ENCODE measurements around the gene TAS2R41. TPM values are rescaled to one million over a fixed set of nuclear protein-coding genes. Genes with fewer than 3 reads are reported as not detected.

Gene TAS2R41
- total RNA-seq, 1 experiment from 2014 or later, result not detected

GRCh38 chr7:143504215-143504936 is 26.7 kb downstream of the TAS2R41 start:
- H3K79me2 ChIP-seq (ENCODE audit: low read length), result no peaks in the 10 kb centered on the region
- no peaks in the 10 kb centered on the region for H3K4me1 ChIP-seq (ENCODE audit: insufficient read depth, low read length)
- no peak overlapping the region for H3K4me2 ChIP-seq (ENCODE audit: low read length)
- H3K9me3 ChIP-seq (ENCODE audit: low read length), result no peaks in the 10 kb centered on the region
- ChIA-PET POLR2A (ENCODE audit: unreplicated experiment) (no interaction called here), CTCF (interaction anchor here (0.7 kb wide), 1 partner anchor 10 kb away, joined by 4 read pairs; no protein-coding TSS in a partner anchor)
- no peaks in the 10 kb centered on the region for H3K9me2 ChIP-seq (replicated peaks; ENCODE audit: low read length)
- no peaks in the 10 kb centered on the region for H3K27me3 ChIP-seq (ENCODE audit: low read length)
- no peak for TF ChIP-seq EZH2phosphoT487 (IDR thresholded peaks at IDR 0.05; ENCODE audit: borderline replicate concordance, low read length)
- TF ChIP-seq EZH2 (IDR thresholded peaks at IDR 0.05; ENCODE audit: low read length, unreplicated experiment), result no peak
- TF ChIP-seq CTCF (conservative IDR thresholded peaks at IDR 0.05; ENCODE audit: low read depth, low read length), result no peak
- intact Hi-C loops (cut with micrococcal nuclease), result no loop called here
- H2AFZ ChIP-seq (ENCODE audit: low read length), result no peak overlapping the region
- no peaks in the 10 kb centered on the region for H3K36me3 ChIP-seq (ENCODE audit: low read depth, low read length)
- DNase-seq, result no peak
- no peaks in the 10 kb centered on the region for H3F3A ChIP-seq (ENCODE audit: low read length, unreplicated experiment)
- H4K20me1 ChIP-seq (ENCODE audit: low read length), result no peaks in the 10 kb centered on the region
- ATAC-seq, result peak; percentile 33; the same call in 1 of the 2 replicates
- H3K27ac ChIP-seq (ENCODE audit: low read length), result no peak overlapping the region
- H3K9ac ChIP-seq (ENCODE audit: low read length), result no peak overlapping the region
- BruUV-seq (replicated peaks), result no TSS peak
- no peak overlapping the region for H3K4me3 ChIP-seq (ENCODE audit: low read length)

- Histone ChIP-seq H3K9me3 (ENCODE audit: low read length) (no peaks in the 10 kb centered on the region), H3K4me1 (ENCODE audit: insufficient read depth, low read length) (no peaks in the 10 kb centered on the region), H3K9me2 (replicated peaks; ENCODE audit: low read length) (no peaks in the 10 kb centered on the region), H3K27ac (ENCODE audit: low read length) (no peak overlapping the region), H3K36me3 (ENCODE audit: low read depth, low read length) (no peaks in the 10 kb centered on the region), H3F3A (ENCODE audit: low read length, unreplicated experiment) (no peaks in the 10 kb centered on the region), H4K20me1 (ENCODE audit: low read length) (no peaks in the 10 kb centered on the region), H3K4me3 (ENCODE audit: low read length) (no peak overlapping the region), H3K4me2 (ENCODE audit: low read length) (no peak overlapping the region), H3K9ac (ENCODE audit: low read length) (no peak overlapping the region), H2AFZ (ENCODE audit: low read length) (no peak overlapping the region), H3K79me2 (ENCODE audit: low read length) (no peaks in the 10 kb centered on the region), H3K27me3 (ENCODE audit: low read length) (no peaks in the 10 kb centered on the region)
- intact Hi-C loops (cut with micrococcal nuclease), result no loop called here
- peak; percentile 34 for DNase-seq
- no TSS peak for BruUV-seq (replicated peaks)
- ChIA-PET POLR2A (ENCODE audit: unreplicated experiment) (no interaction called here), CTCF (interaction anchor here (0.6 to 0.7 kb wide), 2 partner anchors 9 to 15 kb away, joined by 4 read pairs; no protein-coding TSS in a partner anchor)
- ATAC-seq, result peak; percentile 51
- TF ChIP-seq CTCF (conservative IDR thresholded peaks at IDR 0.05; ENCODE audit: low read depth, low read length), result peak; percentile 25; the same call in 1 of the 2 replicates
- no peak for TF ChIP-seq EZH2phosphoT487 (IDR thresholded peaks at IDR 0.05; ENCODE audit: borderline replicate concordance, low read length)
Observed at GRCh38 chr7:143504937-143505297, 27.2 kb downstream of the TAS2R41 start.

- H4K20me1 ChIP-seq (ENCODE audit: low read length), result no peaks in the 10 kb centered on the region
- no peaks in the 10 kb centered on the region for H3F3A ChIP-seq (ENCODE audit: low read length, unreplicated experiment)
- ChIA-PET POLR2A (ENCODE audit: unreplicated experiment) (no interaction called here), CTCF (no interaction called here)
- no peak overlapping the region for H3K4me2 ChIP-seq (ENCODE audit: low read length)
- H3K4me3 ChIP-seq (ENCODE audit: low read length), result no peak overlapping the region
- no TSS peak for BruUV-seq (replicated peaks)
- ATAC-seq (no peak), DNase-seq (no peak)
- intact Hi-C loops (cut with micrococcal nuclease), result no loop called here
- H3K36me3 ChIP-seq (ENCODE audit: low read depth, low read length), result no peaks in the 10 kb centered on the region
- no peak overlapping the region for H3K9ac ChIP-seq (ENCODE audit: low read length)
- no peak overlapping the region for H3K27ac ChIP-seq (ENCODE audit: low read length)
- no peaks in the 10 kb centered on the region for H3K79me2 ChIP-seq (ENCODE audit: low read length)
- no peaks in the 10 kb centered on the region for H3K4me1 ChIP-seq (ENCODE audit: insufficient read depth, low read length)
- H3K9me3 ChIP-seq (ENCODE audit: low read length), result no peaks in the 10 kb centered on the region
- TF ChIP-seq CTCF (conservative IDR thresholded peaks at IDR 0.05; ENCODE audit: low read depth, low read length), result no peak
- no peak for TF ChIP-seq EZH2 (IDR thresholded peaks at IDR 0.05; ENCODE audit: low read length, unreplicated experiment)
- no peak for TF ChIP-seq EZH2phosphoT487 (IDR thresholded peaks at IDR 0.05; ENCODE audit: borderline replicate concordance, low read length)
- no peaks in the 10 kb centered on the region for H3K9me2 ChIP-seq (replicated peaks; ENCODE audit: low read length)
- no peaks in the 10 kb centered on the region for H3K27me3 ChIP-seq (ENCODE audit: low read length)
- H2AFZ ChIP-seq (ENCODE audit: low read length), result no peak overlapping the region
Observed at GRCh38 chr7:143505838-143506237, 28.2 kb downstream of the TAS2R41 start.
